Pulmonary artery endothelial cell (primary cell): ENCODE measurements around the gene NXN. TPM values are rescaled to one million over a fixed set of nuclear protein-coding genes. Genes with fewer than 3 reads are reported as not detected.
A peak's percentile ranks its signal among the peaks of the same experiment; 100 is the strongest.
"Not testable (repeated sequence)": the region's sequence is repeated elsewhere in the genome, so short reads cannot be mapped to it uniquely, and the experiment has no call there.

Source experiments
- DNase-seq: peaks from one replicate; pipeline ENCODE4 v3.0.0-alpha.2; 2011; ENCODE audit warnings: low read depth, low spot score
- total RNA-seq: library from RNA; depleted of rRNA; stranded (reverse); fragments of >200 nt; gene quantifications from 2 replicates; pipeline ENCODE4 v1.2.3, GENCODE V29; 2014

The NXN gene
- total RNA-seq, 1 donor from 2014 or later = 33.0 TPM

DNA sequence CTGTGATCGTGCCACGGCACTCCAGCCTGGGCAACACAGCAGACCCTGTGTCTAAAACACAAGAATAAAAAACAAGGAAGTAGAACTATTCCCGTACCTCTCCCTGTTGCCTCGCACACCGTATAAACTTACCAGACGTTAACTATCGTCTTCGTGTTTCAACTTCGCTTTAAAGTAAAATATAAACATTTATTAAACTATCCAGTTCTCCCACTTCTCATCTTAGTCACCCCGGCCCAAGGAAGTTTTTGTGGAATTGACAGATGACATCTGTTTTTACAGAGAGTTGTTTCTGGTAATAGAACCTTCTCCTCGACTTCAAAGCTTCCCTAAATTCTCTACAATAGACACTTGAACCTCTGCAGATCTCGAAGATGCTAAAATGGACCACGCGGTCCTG lies 83.1 kb downstream of the NXN start:
- no peak for DNase-seq

- no peak for DNase-seq
Observed at GRCh38 chr17:892958-893357, 86.6 kb downstream of the NXN start.

DNA sequence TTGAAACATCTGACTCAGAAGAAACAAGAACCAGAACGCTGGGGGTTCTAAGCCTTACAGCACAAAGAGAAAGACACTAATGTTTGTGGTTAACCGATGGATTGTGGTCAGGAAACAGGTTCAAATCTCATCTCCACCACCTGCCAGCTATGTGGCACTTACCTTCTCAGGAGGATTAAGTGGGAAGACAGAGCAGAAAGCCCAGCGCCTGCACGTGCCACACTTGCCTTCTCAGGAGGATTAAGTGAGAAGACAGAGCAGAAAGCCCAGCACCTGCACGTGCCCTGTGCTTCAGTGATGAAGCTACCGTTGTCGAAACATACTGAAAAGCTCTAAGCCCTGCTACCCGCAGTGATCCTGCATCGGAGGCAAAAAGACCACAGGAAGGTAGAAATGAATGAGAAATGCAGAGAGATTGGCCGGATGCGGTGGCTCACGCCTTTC lies 90.6 kb downstream of the NXN start:
- DNase-seq = no peak

- DNase-seq = no peak
Observed at GRCh38 chr17:887551-888209, 91.9 kb downstream of the NXN start.

DNA sequence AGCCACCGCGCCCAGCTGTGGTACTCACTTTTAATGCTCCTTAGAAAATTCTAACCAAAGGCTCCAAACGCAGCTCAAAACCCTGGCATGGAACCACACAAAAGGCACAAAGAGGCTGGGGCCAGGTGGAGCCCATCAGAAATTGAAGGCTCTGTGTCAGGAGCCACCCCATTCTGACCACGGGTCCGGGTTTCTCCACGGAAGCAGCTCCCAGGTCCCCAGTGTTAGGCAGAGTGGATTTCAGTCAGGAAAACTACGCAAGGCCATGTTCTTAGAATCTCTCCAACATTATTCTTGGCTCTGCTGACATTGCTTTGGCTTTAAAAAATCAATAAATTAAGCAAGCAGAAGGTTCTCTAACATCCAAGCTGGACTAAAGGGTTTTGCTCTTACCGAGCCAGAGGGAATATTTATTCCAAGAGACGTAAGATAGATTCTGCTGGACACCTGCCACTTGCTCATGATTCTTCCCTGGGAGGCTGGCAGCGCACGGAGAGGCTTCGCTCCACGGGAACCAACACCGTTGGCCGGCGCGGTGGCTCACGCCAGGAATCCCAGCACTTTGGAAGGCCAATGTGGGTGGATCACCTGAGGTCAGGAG lies 93.5 kb downstream of the NXN start:
- no peak for DNase-seq

DNA sequence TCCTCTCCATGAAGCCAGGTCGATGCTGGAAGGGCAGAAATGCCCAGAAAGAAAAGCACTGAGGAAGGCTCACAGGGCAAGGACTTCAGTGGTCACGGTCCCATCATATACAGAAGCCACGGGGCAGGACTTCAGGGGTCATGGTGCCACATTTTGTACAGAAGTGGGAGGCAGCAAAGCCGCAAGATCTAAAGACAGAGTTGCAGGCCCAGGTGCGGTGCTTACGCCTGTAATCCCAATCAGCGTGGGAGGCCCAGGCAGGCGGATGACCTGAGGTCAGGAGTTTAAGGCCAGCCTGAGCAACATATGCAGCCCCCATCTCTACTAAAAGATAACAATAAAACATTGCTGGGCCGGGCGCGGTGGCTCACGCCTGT lies 96.0 kb downstream of the NXN start:
- no peak for DNase-seq

- DNase-seq = no peak
Observed at GRCh38 chr17:882827-883585, 96.6 kb downstream of the NXN start.

DNA sequence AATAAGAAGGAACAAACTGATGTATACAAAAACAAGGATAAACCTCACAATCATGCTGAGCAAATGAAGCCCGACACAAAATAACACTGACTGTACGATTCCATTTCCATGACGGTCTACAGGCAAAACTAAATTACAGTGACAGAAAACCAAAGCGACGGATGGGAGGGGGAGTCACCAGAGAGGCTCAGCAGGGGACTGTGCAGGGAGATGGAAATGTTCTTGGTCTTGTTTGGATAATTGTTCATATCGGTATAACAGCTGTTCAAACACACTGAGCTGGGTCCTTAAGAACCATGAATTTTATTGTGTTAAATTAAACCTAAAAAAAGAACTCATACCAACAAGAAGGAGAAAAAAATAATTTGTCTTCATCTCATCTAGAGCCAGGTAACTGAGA lies 97.8 kb downstream of the NXN start:
- DNase-seq = no peak

DNA sequence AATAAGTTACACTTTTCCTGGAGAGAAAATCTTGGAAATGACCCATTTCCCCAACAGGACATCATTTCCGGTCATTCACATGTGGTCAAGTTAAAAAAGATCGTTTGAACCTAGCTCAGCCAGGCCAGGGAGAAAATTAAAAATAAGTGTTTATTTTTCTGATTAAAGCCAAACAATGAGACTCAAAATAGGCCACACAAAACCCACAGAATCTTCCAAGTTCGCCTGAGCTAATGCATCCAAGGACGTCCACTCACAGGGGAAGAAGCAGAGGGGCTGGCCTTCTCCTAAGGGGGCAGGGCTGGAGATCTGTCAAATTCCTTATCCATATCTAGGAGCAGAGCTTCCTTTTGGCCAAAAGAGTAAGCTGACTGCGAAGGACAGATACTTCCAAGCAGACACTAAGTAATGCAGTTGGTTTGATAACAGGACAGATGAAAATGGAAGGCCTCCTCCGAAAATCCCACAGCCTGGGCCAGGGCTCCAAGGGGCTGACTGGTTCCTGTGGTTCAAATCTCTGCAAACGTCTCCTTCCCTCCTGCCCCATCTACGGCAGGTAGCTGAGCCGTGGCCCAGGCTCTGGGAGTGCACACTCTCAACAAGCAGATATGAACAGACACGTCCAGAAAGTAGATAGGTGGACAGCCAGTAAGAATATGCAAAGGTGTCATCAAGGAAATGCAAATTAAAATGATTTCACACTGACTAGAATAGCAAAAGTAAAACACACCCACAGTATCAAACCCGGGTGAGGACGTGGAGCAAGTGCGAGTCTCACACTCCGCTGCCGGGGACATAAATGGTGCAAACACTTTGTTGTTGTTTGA lies 98.9 kb downstream of the NXN start:
- peak; percentile 68 for DNase-seq

DNA sequence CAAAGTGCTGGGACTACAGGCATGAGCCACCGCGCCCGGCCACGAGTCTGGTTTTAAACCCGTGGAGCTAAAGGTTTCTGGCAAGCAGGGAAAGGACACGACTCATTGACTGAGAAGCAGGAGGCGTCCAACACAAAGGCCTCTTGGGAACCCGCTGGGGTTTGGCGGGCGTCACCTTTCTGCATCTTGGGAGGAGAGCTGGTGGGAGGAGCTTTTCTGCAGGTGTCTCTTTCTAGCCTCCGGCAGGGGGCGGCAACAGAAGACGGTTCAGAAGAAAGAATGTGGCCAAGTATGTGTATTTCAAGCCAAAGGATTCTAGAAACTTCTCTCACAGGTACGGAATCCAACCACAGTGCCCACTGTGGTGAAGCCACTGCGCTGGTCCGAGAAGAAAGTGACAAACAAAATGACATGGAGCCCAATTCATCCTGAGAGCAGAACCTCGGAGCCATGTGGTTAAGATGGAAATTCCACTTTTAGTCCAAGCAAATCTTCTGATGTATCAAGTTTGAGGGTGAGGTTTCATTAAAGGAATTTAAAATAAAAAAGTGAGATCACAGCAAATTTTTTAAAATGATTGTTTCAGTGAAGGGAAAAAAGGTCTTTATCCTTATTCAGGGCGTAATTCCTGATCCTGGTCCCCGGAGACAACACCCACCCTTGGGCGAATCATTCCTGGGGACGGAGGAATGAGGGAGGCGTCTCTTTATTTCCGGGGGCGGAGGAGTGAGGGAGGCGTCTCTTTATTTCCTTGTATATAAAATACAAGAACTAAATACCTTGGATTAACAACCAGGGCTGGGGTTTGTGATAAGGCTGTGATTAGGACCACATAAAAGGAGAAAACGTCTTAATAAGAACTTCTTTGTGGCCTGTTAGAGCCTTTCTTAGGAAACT lies 99.8 kb downstream of the NXN start:
- peak; percentile 68 for DNase-seq

DNA sequence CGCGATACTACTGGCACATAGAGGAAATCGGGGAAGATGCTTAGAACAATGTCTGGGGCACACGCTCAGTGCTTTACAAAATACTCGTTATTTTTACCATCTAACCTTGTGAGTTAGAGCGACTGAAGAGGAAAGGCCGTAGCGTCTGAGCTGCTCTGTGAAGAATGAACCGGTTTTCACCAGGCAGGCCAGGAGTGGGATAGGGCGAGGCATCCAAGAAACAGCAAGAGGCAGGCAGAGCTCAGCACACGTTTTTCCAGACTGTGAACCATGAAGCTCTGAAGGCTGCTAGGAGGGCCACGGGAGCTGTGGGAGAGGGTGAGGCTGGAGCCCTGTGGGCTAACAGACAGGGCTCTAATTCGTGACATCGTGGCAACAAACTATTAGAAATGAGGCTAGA lies 101.9 kb downstream of the NXN start:
- DNase-seq = no peak

- no peak for DNase-seq
Observed at GRCh38 chr17:876272-876671, 103.3 kb downstream of the NXN start.

DNA sequence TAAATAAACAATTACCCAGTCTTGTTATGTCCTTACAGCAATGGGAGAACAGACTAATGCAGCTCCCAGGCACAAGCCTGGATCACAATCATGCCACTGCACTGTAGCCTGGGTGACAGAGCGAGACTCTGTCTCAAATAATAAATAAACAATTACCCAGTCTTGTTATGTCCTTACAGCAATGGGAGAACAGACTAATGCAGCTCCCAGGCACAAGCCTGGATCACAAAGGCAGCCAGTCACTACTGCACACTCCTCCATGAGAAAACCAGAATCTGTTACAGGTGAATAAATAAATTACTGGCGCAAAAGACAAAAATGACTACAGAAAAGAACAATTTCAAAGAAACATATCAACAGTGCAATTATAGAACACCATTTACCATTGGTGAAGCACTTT lies 105.0 kb downstream of the NXN start:
- not testable (repeated sequence) for DNase-seq

DNA sequence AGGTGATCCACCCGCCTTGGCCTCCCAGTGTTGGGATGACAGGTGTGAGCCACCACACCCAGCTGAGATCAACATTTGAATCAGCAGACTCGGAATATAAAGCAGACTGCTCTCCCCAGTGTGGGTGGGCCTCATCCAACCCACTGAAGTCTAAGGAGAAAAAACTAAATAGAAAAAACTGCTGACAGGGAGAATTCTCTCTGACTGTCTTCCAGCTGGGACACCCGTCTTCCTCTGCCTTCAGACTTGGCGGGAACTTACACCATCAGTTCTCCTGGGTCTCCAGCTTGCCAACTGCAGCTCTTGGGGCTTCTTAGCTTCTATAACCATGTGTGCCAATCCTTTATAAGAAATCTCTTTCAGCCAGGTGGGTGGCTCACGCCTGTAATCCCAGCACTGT lies 106.7 kb downstream of the NXN start:
- no peak for DNase-seq

DNA sequence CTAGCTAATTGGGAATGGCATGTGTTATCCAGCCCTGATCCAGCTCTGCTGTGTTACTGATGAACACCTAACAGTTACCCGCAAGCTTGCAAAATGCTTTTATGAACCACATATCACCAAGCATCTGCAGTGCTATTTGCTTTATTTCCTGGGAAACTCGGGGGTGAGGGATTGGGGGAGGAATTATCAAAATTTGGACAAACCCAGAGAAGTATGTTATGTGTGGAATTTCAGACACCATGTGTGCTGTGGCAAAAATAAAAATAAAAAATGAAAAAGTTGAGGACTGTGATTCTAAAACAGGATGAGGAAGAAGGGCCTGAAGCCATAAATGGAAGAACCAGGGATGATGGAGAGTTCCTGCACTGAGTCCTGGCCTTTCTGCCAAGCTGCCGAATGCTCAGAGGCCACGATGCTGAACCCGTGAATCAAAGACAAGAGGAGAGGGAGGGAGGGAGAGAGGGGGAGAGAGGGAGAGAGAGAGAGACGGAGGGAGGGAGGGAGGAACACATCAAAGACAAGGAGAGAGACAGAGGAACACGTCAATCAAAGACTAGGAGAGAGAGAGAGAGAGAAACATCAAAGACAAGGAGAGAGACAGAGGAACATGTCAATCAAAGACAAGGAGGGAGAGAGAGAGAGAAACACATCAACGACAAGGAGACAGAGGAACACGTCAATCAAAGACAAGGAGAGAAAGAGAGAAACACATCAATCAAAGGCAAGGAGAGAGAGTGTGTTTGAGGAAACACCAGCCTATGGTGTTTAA lies 107.6 kb downstream of the NXN start:
- no peak for DNase-seq

DNA sequence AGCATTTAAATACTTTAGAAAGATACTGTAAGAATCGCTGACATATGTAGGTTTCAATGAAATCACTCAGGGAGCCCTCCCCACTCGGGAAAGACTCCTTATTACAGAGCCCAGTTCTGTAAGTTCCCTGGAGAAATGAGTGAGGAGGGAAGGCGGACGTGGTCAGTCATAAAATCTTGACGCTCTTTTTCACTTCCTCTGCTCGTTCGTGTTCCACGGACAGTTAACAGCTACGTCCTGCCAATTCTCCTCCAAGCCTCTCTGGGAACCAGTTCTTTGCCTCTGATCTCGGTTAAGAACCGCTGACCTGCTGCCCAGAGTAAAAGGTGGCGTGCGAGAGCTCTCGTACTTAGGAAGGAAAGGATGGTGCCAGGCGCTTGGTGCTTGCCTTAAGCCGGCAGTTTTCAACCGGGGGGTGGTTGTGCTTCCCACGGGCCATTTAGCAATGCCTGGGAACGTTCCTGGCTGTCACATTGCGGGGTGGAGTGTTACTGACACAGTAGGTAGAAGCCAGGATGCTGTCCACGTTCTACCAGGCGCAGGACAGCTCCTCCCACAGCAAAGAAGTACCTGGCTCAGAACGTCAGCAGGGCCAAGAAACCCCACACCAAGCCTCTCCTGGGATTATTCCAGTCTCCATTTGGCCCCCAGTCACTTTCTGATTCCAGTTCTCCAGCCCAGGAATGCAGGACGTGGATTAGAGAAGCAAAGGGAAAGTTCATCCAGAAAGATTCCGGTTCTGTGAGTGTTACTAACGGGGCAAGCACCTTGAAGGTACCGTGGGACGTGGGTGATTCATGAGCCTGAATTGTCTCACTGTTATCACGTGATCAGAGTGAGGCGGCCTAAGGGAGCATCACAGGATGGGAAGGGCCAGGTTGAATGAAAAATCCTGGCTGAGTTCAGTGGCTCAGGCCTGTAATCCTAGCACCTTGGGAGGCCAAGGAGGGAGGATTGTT lies 109.7 kb downstream of the NXN start:
- DNase-seq = no peak

DNA sequence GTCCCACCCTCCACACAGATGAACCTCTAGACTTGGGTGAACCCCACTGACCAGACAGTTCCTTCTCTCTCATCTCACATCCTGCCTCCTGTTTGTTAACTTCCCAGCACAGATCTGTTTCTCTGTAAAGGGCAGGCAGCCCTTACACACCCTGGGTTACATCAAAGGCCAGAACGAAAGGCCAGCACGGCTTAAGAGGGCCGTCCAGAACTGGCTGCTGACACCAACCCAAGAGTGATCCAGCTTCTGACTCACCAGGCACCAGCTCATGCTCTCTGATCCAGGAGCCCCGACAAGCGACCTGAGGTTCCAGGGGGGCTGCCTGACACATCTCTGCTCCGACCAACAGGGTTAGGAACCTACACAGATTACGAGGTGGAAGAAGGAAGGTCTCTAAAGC lies 110.5 kb downstream of the NXN start:
- DNase-seq = no peak

- DNase-seq = no peak
Observed at GRCh38 chr17:867896-868489, 111.6 kb downstream of the NXN start.

DNA sequence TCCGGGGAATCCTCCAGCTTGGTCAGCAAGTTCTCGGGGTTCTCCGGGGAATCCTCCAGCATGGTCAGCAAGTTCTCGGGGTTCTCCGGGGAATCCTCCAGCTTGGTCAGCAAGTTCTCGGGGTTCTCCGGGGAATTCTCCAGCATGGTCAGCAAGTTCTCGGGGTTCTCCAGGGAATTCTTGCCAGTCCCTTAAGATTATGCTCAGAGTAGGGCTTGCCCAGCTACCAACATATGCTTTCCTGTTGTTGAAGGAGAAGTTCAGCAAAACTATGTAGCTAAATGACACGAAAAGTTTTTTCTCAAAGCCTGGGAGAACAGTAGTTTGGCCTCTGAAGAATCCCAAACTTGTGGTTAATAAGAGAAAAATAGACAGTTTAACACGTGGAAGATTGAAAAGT lies 112.3 kb downstream of the NXN start:
- not testable (repeated sequence) for DNase-seq
